Caki2 (cell line): Measurements from ENCODE around the gene LIPC. TPM values are rescaled to one million over a fixed set of nuclear protein-coding genes. Genes with fewer than 3 reads are reported as not detected.

Source experiments
- DNase-seq: peaks from one replicate; pipeline ENCODE4 v3.0.0-alpha.2; 2015; ENCODE audit warnings: low read depth
- in situ Hi-C: cut with HindIII; loops from 2 replicates; pipeline ENCODE4 v1.10.0; 2016; ENCODE audit warnings: low sequenced_read_pairs, low pct_unique_long_range_greater_than_20kb, mixed read lengths
- total RNA-seq: library from RNA; depleted of rRNA; stranded (reverse); fragments of >200 nt; shearing (Covaris generic); gene quantifications from 2 replicates; pipeline ENCODE4 v1.2.3, GENCODE V29; 2014; ENCODE audit warnings: low replicate concordance

LIPC gene
- total RNA-seq, 1 experiment from 2014 or later, result 4.0 TPM

GRCh38 chr15:58463815-58464650, 32.2 kb downstream of the LIPC start:
- DNase-seq, result peak; percentile 91
- in situ Hi-C loops, result no loop called here

GRCh38 chr15:58465070-58465469, 33.3 kb downstream of the LIPC start:
- DNase-seq, result no peak
- in situ Hi-C loops, result no loop called here

GRCh38 chr15:58465866-58466517, 34.2 kb downstream of the LIPC start:
- peak; percentile 53 for DNase-seq
- in situ Hi-C loops, result no loop called here

GRCh38 chr15:58466566-58466965, 34.8 kb downstream of the LIPC start:
- in situ Hi-C loops, result no loop called here
- DNase-seq, result peak; percentile 68

- peak; percentile 97 for DNase-seq
- in situ Hi-C loops, result no loop called here
These were observed 35.4 kb downstream of the LIPC start for GRCh38 chr15:58467121-58467721.

GRCh38 chr15:58467722-58468423, 36.1 kb downstream of the LIPC start:
- in situ Hi-C loops, result no loop called here
- DNase-seq, result no peak

- DNase-seq, result peak; percentile 99
- in situ Hi-C loops, result no loop called here
These were observed 37.9 kb downstream of the LIPC start for GRCh38 chr15:58469432-58470353.

- in situ Hi-C loops, result no loop called here
- no peak for DNase-seq
These were observed 39.6 kb downstream of the LIPC start for GRCh38 chr15:58471348-58471747.

GRCh38 chr15:58472221-58472620, 40.4 kb downstream of the LIPC start:
- in situ Hi-C loops, result no loop called here
- no peak for DNase-seq

- in situ Hi-C loops, result no loop called here
- DNase-seq, result no peak
These were observed 41.2 kb downstream of the LIPC start for GRCh38 chr15:58472821-58473581.

GRCh38 chr15:58473724-58474123, 41.9 kb downstream of the LIPC start:
- DNase-seq, result peak; percentile 89
- in situ Hi-C loops, result no loop called here

GRCh38 chr15:58474741-58475323, 43.0 kb downstream of the LIPC start:
- in situ Hi-C loops, result no loop called here
- no peak for DNase-seq

- in situ Hi-C loops, result no loop called here
- DNase-seq, result peak; percentile 65
These were observed 44.1 kb downstream of the LIPC start for GRCh38 chr15:58475573-58476524.

GRCh38 chr15:58476525-58477162, 44.9 kb downstream of the LIPC start:
- DNase-seq, result no peak
- in situ Hi-C loops, result no loop called here

GRCh38 chr15:58477170-58477569, 45.4 kb downstream of the LIPC start:
- in situ Hi-C loops, result no loop called here
- DNase-seq, result no peak
